Activated T-cell treated with anti-CD3 and anti-CD28 coated beads for 4 hours (primary cell): ENCODE measurements around the gene CCDC82.

Source experiments
- DNase-seq: peaks from one replicate; pipeline ENCODE4 v3.0.0-alpha.2; 2020

Gene CCDC82

DNA sequence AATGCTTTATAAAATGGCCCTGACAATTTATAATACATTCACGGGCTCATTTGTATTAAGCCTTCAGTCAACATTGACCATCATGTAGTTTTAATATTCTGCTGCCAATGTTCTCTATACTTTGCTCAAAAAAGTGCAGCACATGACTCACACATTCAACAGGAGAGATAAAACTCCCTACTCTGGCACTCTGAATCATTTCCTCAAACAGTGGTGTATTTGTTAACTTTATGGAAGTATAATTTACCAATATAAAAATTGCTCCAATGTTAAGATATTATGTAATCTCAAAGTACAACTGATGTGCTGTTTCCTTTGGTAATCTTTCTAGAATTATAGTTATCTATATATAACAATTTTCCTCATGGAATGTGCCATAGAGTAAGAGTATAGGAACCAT, 86.6 kb downstream of the CCDC82 start:
- no peak for DNase-seq
